GM10266 (cell line): ENCODE results near the gene SHB.

Source experiments
- DNase-seq: peaks from one replicate; pipeline ENCODE4 v3.0.0; 2012; ENCODE audit errors: extremely low spot score
- TF ChIP-seq, protein P1 (sequence below): IDR thresholded peaks from 2 replicates; pipeline ENCODE4 v1.5.1; 2012; ENCODE audit warnings: mild to moderate bottlenecking, low read depth; ENCODE audit not compliant: control insufficient read depth, insufficient read depth; ENCODE audit errors: missing control alignments

The SHB gene

GRCh38 chr9:38020151-38021076, 48.6 kb downstream of the SHB start:
- TF ChIP-seq, protein P1, sequence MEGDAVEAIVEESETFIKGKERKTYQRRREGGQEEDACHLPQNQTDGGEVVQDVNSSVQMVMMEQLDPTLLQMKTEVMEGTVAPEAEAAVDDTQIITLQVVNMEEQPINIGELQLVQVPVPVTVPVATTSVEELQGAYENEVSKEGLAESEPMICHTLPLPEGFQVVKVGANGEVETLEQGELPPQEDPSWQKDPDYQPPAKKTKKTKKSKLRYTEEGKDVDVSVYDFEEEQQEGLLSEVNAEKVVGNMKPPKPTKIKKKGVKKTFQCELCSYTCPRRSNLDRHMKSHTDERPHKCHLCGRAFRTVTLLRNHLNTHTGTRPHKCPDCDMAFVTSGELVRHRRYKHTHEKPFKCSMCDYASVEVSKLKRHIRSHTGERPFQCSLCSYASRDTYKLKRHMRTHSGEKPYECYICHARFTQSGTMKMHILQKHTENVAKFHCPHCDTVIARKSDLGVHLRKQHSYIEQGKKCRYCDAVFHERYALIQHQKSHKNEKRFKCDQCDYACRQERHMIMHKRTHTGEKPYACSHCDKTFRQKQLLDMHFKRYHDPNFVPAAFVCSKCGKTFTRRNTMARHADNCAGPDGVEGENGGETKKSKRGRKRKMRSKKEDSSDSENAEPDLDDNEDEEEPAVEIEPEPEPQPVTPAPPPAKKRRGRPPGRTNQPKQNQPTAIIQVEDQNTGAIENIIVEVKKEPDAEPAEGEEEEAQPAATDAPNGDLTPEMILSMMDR, result no peak
- no peak for DNase-seq

DNA sequence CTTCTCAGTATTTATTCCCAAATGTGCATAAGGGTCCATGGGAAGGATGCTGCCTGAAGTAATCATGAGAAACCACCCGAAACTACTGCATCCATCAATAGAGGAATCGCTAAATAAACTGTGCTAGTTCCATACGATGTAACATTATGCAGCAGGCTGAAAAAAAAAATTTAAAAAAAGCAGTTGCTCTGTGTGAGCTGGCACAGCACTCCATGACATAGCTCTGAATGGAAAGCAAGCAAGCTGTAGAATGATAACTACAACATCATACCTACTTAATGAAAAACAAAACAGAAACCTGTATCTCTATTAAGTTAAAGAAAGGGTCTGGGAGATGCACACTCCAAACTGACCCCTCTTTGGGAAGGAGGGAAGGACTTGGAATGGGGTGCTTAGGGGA, 49.3 kb downstream of the SHB start:
- TF ChIP-seq, protein P1, result no peak
- DNase-seq, result no peak

GRCh38 chr9:38018958-38019602, 49.9 kb downstream of the SHB start:
- DNase-seq, result no peak

GRCh38 chr9:38018241-38018957, 50.6 kb downstream of the SHB start:
- TF ChIP-seq, protein P1, result no peak
- no peak for DNase-seq

More at GRCh38 chr9:38018958-38019602, 49.9 kb downstream of the SHB start:
- TF ChIP-seq, protein P1, result no peak

GRCh38 chr9:38017885-38018186, 51.2 kb downstream of the SHB start:
- TF ChIP-seq, protein P1, result no peak
- no peak for DNase-seq

DNA sequence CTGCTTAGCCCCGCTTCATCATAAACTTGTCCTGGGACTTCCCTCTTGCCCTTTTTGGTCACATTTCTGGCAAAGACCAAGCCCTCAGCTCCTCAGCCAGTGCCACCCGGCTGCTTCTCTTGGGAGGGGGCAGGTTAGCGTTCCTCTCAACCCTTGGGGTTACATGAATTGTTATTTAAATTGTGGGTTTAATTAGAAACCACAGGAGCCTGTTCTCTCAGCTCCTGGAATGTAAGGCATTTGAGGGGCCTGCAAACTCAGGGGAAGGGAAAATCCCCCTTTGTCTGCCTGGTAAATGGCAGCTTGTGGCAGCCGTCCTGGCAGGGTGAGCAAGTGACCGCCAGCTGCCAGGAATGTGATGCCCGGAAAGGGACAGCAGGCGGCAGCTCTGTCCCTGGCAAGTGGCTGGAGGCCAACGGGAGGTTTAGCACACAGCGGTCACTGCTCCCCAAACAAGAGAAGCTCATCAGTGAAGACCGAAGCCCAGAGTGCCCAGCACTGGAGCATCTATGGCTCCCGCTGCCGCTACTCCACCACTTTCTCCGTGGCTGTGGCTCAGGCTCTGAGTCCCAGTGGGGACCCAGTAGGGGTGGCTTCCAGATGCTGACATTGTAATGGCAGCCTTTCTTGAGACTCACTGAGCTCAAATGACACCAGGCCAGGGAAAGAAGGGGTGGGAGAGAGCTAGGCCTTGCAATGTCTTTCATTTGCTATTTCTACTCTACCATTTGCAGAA, 51.7 kb downstream of the SHB start:
- TF ChIP-seq, protein P1, result no peak
- DNase-seq, result no peak
